Endothelial cell of hepatic sinusoid (primary cell): ENCODE results near the gene TBC1D5.

Source experiments
- in situ Hi-C: cut with HindIII; loops from 2 replicates; pipeline ENCODE4 v1.10.0; 2017; ENCODE audit warnings: low sequenced_read_pairs

Gene TBC1D5

DNA sequence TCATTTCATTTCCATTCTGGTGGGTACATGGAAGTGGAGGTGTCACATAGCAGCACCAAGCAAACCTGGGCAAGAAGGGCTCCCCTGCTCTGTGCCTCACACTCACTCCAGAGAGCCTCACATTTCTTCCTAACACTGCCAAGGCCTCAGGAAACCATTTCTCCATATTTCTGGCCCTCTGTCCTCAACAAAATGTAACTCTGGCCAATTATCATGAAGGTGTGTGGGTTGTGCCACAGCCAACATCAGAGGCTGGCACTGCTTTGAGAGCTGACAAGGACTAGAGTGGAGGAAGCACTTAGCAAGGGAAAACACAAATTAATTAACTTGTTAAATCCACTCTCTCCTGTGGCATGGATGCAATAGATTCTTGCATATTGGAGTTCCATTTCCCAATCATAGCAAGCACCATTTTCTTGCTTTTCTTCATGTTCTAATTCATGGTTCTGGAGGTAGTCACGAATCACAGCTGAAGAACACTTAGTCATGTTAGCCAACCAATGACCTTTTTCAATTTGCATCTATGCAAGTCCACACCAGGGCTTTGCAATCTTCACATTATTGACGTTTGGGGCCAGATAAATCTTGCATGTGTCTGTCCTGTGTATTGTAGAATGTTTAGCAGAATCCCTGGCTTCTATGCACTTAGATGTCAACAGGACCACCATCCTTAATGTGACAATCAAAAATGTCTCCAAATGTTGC lies 616.5 kb downstream of the TBC1D5 start:
- in situ Hi-C loops: no loop called here

DNA sequence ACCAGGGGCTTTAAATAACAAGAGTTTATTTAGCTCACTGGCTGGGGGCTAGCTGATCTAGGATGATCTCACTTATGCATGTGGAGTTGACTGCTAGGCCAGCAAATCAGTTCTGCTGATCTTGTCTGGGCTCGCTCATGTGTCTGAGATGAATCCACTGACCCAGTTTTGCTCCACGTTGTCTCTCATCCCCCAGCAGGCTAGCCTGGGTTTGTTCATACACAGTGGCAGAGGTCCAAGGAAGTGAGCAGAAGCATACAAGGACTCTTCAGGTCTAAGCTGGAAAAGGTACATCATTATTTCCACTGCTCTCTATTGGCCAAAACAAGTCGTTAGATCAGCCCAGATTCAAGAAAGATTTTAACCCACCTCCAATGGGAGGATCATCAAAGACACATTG lies 619.7 kb downstream of the TBC1D5 start:
- in situ Hi-C loops: no loop called here

GRCh38 chr3:17121336-17121735 lies 621.1 kb downstream of the TBC1D5 start:
- in situ Hi-C loops: no loop called here

DNA sequence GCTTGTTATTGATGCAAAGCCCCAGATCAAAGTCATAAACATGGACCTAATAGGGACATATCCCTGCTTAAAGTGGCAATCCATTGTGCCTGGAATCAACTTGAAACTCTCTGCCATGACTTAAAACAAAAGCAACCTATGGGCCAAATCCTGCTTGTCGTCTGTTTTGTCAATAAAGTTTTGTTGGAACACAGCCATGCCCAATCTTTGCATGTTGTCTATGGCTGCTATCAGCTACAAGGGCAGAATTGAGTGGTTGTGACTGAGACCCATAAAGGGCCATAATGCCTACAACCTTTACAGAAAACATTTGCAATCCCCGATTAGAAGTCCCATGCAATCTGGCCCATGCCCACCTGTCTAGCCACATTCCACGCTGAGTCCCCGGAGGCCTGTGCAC lies 622.3 kb downstream of the TBC1D5 start:
- in situ Hi-C loops: no loop called here

- in situ Hi-C loops: no loop called here
Measured at GRCh38 chr3:17119201-17120072, 623.0 kb downstream of the TBC1D5 start.

DNA sequence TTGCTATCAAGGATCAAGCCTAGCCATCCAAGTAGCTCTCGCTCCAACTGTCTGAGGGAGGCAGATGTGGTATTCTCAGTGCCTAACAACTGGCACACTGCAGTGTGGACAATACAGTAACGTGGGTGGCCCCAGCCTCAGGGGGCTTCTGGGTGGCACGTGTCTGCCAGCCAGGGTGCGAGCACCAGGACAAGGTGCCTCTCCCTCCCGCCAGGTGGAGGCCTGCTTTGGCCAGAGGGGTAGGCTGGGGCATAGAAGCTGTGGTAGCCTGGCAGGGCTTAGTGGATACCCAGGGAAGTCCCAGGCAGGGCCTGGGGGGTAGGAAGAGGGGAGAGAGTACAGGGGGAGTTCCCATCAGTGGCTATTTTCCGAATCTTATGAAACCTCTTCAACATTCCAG lies 623.7 kb downstream of the TBC1D5 start:
- in situ Hi-C loops: no loop called here

GRCh38 chr3:17116007-17116600 lies 626.3 kb downstream of the TBC1D5 start:
- in situ Hi-C loops: no loop called here

DNA sequence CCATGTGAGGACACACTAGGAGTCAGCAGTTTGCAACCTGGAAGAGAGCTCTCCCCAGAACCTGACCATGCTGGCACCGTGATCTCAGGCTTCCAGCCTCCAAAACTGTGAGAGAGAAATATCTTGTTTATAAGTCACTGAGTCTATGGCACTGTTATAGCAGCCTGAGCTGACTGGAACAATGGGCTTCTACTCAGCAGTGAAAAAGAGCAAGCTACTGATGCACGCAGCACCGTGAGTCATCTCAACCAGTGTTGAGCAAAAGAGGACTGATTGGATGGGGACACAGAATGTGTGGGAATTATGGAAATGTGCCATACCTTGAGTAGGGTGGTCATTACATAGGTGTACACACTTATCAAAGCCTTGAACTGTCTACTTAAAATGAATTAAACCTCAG lies 627.2 kb downstream of the TBC1D5 start:
- in situ Hi-C loops: no loop called here

DNA sequence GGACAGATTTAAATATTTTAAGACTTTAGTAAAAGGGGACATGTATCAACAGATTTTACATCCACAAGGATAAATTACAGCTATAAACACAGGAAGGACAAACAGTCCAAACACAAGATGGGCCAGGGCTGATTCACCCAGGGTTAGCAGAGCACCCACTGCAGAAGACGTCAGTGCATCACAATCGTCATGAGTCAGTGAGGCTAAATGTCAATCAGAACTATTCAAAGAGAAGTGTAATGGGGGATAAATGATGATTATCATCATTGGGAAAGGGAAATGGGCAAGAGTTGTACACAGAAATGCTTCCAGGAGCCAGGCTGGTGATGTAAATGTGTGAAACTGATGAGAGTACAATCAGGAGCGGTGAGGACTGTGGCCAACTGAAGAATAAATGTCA lies 630.8 kb downstream of the TBC1D5 start:
- in situ Hi-C loops: no loop called here

- in situ Hi-C loops: no loop called here
Measured at GRCh38 chr3:17110660-17111396, 631.6 kb downstream of the TBC1D5 start.
